ENCODE measurements around the gene KRT77.
"Not testable (repeated sequence)": the region's sequence is repeated elsewhere in the genome, so short reads cannot be mapped to it uniquely, and the experiment has no call there.

KRT77 gene

GRCh38 chr12:52713960-52714886 is 10.9 kb upstream of the KRT77 start:
- no peak overlapping the region for H3K27ac Mint-ChIP-seq
- H3K36me3 Mint-ChIP-seq: no peaks in the 10 kb centered on the region
- H3K4me1 Mint-ChIP-seq: peaks cover 2% of the 10 kb centered on the region
- peaks cover 20% of the 10 kb centered on the region for H3K27me3 Mint-ChIP-seq
- DNase-seq (ENCODE audit: low spot score in 2 of 2): no peak
- no peaks in the 10 kb centered on the region for H3K9me3 Mint-ChIP-seq
- ATAC-seq (ENCODE audit: low read depth): no peak
- no peak overlapping the region for H3K4me3 Mint-ChIP-seq

- peaks cover 17% of the 10 kb centered on the region for H3K27me3 Mint-ChIP-seq
- DNase-seq (ENCODE audit: low spot score in 2 of 2); H3K9me3 Mint-ChIP-seq; H3K36me3 Mint-ChIP-seq; H3K4me1 Mint-ChIP-seq; H3K27ac Mint-ChIP-seq; H3K4me3 Mint-ChIP-seq; ATAC-seq (ENCODE audit: low read depth): not testable (repeated sequence)
Measured at GRCh38 chr12:52712122-52712521, 8.8 kb upstream of the KRT77 start.

GRCh38 chr12:52710730-52711129 is 7.4 kb upstream of the KRT77 start:
- Mint-ChIP-seq H3K27me3 (peaks cover 14% of the 10 kb centered on the region), H3K4me1 (peaks cover 2% of the 10 kb centered on the region), H3K36me3 (no peaks in the 10 kb centered on the region), H3K27ac (no peak overlapping the region), H3K9me3 (no peaks in the 10 kb centered on the region), H3K4me3 (no peak overlapping the region)
- DNase-seq (ENCODE audit: low spot score in 2 of 2) (no peak), ATAC-seq (ENCODE audit: low read depth) (no peak)

- H3K27ac Mint-ChIP-seq: no peak overlapping the region
- H3K4me1 Mint-ChIP-seq: peaks cover 2% of the 10 kb centered on the region
- H3K4me3 Mint-ChIP-seq: no peak overlapping the region
- no peaks in the 10 kb centered on the region for H3K9me3 Mint-ChIP-seq
- no peaks in the 10 kb centered on the region for H3K36me3 Mint-ChIP-seq
- H3K27me3 Mint-ChIP-seq: peaks cover 6% of the 10 kb centered on the region
- no peak for ATAC-seq (ENCODE audit: low read depth)
- no peak for DNase-seq (ENCODE audit: low spot score in 2 of 2)
Measured at GRCh38 chr12:52708010-52708409, 4.7 kb upstream of the KRT77 start.

GRCh38 chr12:52704464-52704863 is 1.1 kb upstream of the KRT77 start:
- ATAC-seq (ENCODE audit: low read depth) (no peak), DNase-seq (ENCODE audit: low spot score in 2 of 2) (no peak)
- H3K4me3 Mint-ChIP-seq: no peak overlapping the region
- H3K27me3 Mint-ChIP-seq: peaks cover 23% of the 10 kb centered on the region
- H3K9me3 Mint-ChIP-seq: no peaks in the 10 kb centered on the region
- no peaks in the 10 kb centered on the region for H3K4me1 Mint-ChIP-seq
- no peak overlapping the region for H3K27ac Mint-ChIP-seq
- no peaks in the 10 kb centered on the region for H3K36me3 Mint-ChIP-seq

GRCh38 chr12:52703878-52704277 is 554 bp upstream of the KRT77 start:
- Mint-ChIP-seq H3K4me3 (no peak overlapping the region), H3K4me1 (no peaks in the 10 kb centered on the region), H3K36me3 (no peaks in the 10 kb centered on the region), H3K27ac (no peak overlapping the region), H3K9me3 (no peaks in the 10 kb centered on the region), H3K27me3 (peaks cover 24% of the 10 kb centered on the region)
- DNase-seq (ENCODE audit: low spot score in 2 of 2) (no peak), ATAC-seq (ENCODE audit: low read depth) (no peak)

GRCh38 chr12:52702338-52702737 is 986 bp downstream of the KRT77 start:
- no peak overlapping the region for H3K4me3 Mint-ChIP-seq
- no peaks in the 10 kb centered on the region for H3K4me1 Mint-ChIP-seq

GRCh38 chr12:52701281-52701680 is 2.0 kb downstream of the KRT77 start:
- H3K9me3 Mint-ChIP-seq: no peaks in the 10 kb centered on the region
- DNase-seq (ENCODE audit: low spot score in 2 of 2) (no peak), ATAC-seq (ENCODE audit: low read depth) (no peak)
- no peaks in the 10 kb centered on the region for H3K36me3 Mint-ChIP-seq
- no peak overlapping the region for H3K27ac Mint-ChIP-seq
- peaks cover 27% of the 10 kb centered on the region for H3K27me3 Mint-ChIP-seq
- no peak overlapping the region for H3K4me3 Mint-ChIP-seq
- no peaks in the 10 kb centered on the region for H3K4me1 Mint-ChIP-seq

More at GRCh38 chr12:52702338-52702737, 986 bp downstream of the KRT77 start:
- H3K36me3 Mint-ChIP-seq: no peaks in the 10 kb centered on the region
- no peak for ATAC-seq (ENCODE audit: low read depth)
- H3K27me3 Mint-ChIP-seq: peaks cover 26% of the 10 kb centered on the region
- no peak overlapping the region for H3K27ac Mint-ChIP-seq
- H3K9me3 Mint-ChIP-seq: no peaks in the 10 kb centered on the region
- no peak for DNase-seq (ENCODE audit: low spot score in 2 of 2)

GRCh38 chr12:52699960-52700359 is 3.4 kb downstream of the KRT77 start:
- H3K9me3 Mint-ChIP-seq: no peaks in the 10 kb centered on the region
- peaks cover 25% of the 10 kb centered on the region for H3K27me3 Mint-ChIP-seq
- H3K4me3 Mint-ChIP-seq: no peak overlapping the region
- no peak overlapping the region for H3K27ac Mint-ChIP-seq
- no peak for ATAC-seq (ENCODE audit: low read depth)
- no peaks in the 10 kb centered on the region for H3K36me3 Mint-ChIP-seq
- H3K4me1 Mint-ChIP-seq: no peaks in the 10 kb centered on the region
- no peak for DNase-seq (ENCODE audit: low spot score in 2 of 2)

GRCh38 chr12:52699373-52699772 is 4.0 kb downstream of the KRT77 start:
- Mint-ChIP-seq H3K4me1 (no peaks in the 10 kb centered on the region), H3K4me3 (no peak overlapping the region), H3K27me3 (peaks cover 25% of the 10 kb centered on the region), H3K9me3 (no peaks in the 10 kb centered on the region), H3K27ac (no peak overlapping the region), H3K36me3 (no peaks in the 10 kb centered on the region)
- DNase-seq (ENCODE audit: low spot score in 2 of 2) (no peak), ATAC-seq (ENCODE audit: low read depth) (no peak)

GRCh38 chr12:52698651-52699340 is 4.5 kb downstream of the KRT77 start:
- H3K4me3 Mint-ChIP-seq: no peak overlapping the region
- no peaks in the 10 kb centered on the region for H3K9me3 Mint-ChIP-seq
- H3K27ac Mint-ChIP-seq: no peak overlapping the region
- peaks cover 25% of the 10 kb centered on the region for H3K27me3 Mint-ChIP-seq
- no peak for ATAC-seq (ENCODE audit: low read depth)
- H3K4me1 Mint-ChIP-seq: no peaks in the 10 kb centered on the region
- no peak for DNase-seq (ENCODE audit: low spot score in 2 of 2)
- no peaks in the 10 kb centered on the region for H3K36me3 Mint-ChIP-seq

GRCh38 chr12:52697058-52697582 is 6.2 kb downstream of the KRT77 start:
- Mint-ChIP-seq H3K9me3 (no peaks in the 10 kb centered on the region), H3K36me3 (no peaks in the 10 kb centered on the region), H3K4me3 (no peak overlapping the region), H3K27ac (no peak overlapping the region), H3K4me1 (no peaks in the 10 kb centered on the region), H3K27me3 (peaks cover 29% of the 10 kb centered on the region)
- ATAC-seq (ENCODE audit: low read depth): no peak
- DNase-seq (ENCODE audit: low spot score in 2 of 2): no peak

- Mint-ChIP-seq H3K4me1 (peaks cover 3% of the 10 kb centered on the region), H3K4me3 (no peak overlapping the region), H3K9me3 (no peaks in the 10 kb centered on the region), H3K27me3 (peaks cover 25% of the 10 kb centered on the region), H3K36me3 (no peaks in the 10 kb centered on the region), H3K27ac (no peak overlapping the region)
- DNase-seq (ENCODE audit: low spot score in 2 of 2) (no peak), ATAC-seq (ENCODE audit: low read depth) (no peak)
Measured at GRCh38 chr12:52696588-52696987, 6.7 kb downstream of the KRT77 start.

- Mint-ChIP-seq H3K36me3 (no peaks in the 10 kb centered on the region), H3K9me3 (no peaks in the 10 kb centered on the region), H3K4me3 (no peak overlapping the region), H3K27me3 (peaks cover 21% of the 10 kb centered on the region), H3K27ac (no peak overlapping the region), H3K4me1 (peaks cover 10% of the 10 kb centered on the region)
- no peak for ATAC-seq (ENCODE audit: low read depth)
- no peak for DNase-seq (ENCODE audit: low spot score in 2 of 2)
Measured at GRCh38 chr12:52695039-52695438, 8.3 kb downstream of the KRT77 start.

Measured in memory B cell (primary cell).